ENCODE data around the gene CAB39.

CAB39 gene

DNA sequence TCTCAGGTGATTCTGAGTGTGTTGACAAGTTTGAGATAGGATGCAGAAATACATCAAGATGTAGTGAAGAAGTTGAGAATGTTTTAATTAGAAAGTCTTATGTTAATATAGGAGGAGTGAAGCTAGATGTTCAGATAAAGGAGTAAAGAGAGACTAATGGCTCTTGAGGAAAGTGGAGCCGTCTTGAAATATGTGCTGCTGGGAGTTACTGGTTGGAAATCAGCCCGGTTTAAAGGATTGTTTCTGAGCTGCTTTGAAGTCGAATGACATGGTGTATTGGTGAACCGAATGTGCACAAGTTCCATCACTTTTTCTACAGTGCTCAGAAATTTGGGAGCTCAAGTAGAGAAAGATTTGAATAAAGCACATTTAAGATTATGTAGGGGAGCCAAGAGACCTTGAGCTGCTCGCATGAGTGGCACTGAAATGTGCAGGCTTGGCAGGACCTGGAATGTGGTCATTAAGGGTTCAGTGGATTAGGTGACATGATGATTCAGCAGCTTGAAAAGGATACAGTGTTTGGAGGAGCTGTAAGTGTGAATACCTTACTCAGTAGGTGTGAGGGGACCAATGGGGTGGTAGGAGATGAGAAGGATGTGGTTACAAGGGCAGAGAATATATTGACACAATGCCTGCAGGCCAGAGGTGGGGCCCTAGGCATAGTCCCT, 68.6 kb downstream of the CAB39 start:
- no peak for DNase-seq (ENCODE audit: low read depth)
- no peak overlapping the region for H3K4me3 ChIP-seq (ENCODE audit: low read length)
- TF ChIP-seq, protein P1, sequence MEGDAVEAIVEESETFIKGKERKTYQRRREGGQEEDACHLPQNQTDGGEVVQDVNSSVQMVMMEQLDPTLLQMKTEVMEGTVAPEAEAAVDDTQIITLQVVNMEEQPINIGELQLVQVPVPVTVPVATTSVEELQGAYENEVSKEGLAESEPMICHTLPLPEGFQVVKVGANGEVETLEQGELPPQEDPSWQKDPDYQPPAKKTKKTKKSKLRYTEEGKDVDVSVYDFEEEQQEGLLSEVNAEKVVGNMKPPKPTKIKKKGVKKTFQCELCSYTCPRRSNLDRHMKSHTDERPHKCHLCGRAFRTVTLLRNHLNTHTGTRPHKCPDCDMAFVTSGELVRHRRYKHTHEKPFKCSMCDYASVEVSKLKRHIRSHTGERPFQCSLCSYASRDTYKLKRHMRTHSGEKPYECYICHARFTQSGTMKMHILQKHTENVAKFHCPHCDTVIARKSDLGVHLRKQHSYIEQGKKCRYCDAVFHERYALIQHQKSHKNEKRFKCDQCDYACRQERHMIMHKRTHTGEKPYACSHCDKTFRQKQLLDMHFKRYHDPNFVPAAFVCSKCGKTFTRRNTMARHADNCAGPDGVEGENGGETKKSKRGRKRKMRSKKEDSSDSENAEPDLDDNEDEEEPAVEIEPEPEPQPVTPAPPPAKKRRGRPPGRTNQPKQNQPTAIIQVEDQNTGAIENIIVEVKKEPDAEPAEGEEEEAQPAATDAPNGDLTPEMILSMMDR (conservative IDR thresholded peaks at IDR 0.05; ENCODE audit: low read length) = no peak

DNA sequence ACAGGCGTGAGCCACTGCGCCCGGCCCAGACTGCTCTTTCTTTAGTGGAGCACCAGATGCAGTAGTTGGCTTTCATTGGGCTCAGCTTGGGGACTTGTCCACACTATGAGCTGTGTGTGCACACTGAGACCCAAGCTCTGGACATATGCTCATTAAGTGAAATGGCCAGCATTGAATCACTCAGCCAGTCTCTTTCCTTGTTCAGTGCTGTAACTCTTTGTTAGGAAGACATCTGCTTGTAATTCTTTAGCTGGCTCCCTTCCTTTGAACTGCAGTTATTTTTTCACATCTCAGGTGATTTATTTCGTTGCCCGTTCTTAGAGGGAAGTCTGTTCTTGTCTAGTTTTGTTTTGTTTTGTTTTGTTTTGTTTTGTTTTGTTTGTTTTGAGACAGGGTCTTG, 70.5 kb downstream of the CAB39 start:
- DNase-seq (ENCODE audit: low read depth) = peak; percentile 51
- TF ChIP-seq, protein P1 (conservative IDR thresholded peaks at IDR 0.05; ENCODE audit: low read length) = no peak
- no peak overlapping the region for H3K4me3 ChIP-seq (ENCODE audit: low read length)

DNA sequence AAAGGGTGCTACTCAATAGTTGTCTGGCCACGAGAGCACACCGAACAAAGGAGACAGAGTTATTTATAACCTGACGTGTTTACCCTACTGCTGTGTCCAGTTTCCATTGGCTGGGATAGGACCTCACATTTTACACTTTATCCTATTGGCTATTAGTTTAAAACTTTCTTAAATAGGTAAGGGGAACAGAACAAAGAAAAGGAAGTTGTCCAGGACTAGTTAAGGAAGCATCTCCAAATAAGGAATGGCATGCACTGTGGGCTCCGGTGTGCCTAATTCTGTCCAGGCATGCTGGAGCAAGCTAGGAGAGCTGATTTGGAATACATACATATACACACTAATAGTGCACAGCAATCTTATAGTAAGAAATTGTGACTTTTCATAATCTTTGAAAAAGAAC, 72.2 kb downstream of the CAB39 start:
- TF ChIP-seq, protein P1 (conservative IDR thresholded peaks at IDR 0.05; ENCODE audit: low read length) = no peak
- H3K4me3 ChIP-seq (ENCODE audit: low read length) = no peak overlapping the region
- peak; percentile 10 for DNase-seq (ENCODE audit: low read depth)

DNA sequence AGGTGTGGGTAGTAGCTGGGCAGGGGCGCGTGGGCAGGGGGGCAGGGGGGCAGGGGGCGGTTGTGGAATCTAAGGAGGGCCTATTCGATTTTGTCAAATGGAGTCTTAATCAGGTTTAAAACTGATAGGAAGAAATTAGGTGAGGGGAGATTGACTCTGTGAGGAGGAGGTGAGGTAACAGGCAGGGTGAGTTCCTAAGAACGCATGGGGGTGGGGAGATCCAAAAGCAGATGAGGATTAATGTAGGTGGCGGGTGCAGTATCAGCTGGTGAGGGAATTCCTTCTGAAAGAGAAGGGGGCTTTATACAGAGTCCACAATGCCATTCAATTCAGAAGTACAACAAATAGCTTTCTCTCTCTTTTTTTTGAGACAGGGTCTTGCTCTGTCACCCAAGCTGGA, 72.7 kb downstream of the CAB39 start:
- no peak for DNase-seq (ENCODE audit: low read depth)
- TF ChIP-seq, protein P1 (conservative IDR thresholded peaks at IDR 0.05; ENCODE audit: low read length) = no peak
- no peak overlapping the region for H3K4me3 ChIP-seq (ENCODE audit: low read length)

DNA sequence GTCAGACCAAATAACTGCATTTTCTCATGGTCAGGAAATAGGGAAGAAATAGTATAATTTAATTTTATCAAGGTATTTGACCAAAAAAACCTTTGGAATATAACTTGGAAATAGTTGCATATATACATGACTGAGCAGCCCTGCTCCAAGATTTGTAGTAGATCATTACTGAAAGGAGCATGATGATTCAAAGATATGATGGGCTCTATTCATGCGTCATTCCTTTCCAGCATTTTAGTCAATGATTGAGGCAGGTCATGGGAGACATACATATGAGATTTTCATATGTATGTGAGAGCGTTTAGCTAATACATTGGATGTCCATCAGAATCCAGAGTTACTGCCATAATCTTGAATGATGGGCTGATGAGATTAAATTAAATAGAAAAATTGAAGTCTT, 74.5 kb downstream of the CAB39 start:
- DNase-seq (ENCODE audit: low read depth) = no peak
- no peak overlapping the region for H3K4me3 ChIP-seq (ENCODE audit: low read length)
- TF ChIP-seq, protein P1 (conservative IDR thresholded peaks at IDR 0.05; ENCODE audit: low read length) = no peak

DNA sequence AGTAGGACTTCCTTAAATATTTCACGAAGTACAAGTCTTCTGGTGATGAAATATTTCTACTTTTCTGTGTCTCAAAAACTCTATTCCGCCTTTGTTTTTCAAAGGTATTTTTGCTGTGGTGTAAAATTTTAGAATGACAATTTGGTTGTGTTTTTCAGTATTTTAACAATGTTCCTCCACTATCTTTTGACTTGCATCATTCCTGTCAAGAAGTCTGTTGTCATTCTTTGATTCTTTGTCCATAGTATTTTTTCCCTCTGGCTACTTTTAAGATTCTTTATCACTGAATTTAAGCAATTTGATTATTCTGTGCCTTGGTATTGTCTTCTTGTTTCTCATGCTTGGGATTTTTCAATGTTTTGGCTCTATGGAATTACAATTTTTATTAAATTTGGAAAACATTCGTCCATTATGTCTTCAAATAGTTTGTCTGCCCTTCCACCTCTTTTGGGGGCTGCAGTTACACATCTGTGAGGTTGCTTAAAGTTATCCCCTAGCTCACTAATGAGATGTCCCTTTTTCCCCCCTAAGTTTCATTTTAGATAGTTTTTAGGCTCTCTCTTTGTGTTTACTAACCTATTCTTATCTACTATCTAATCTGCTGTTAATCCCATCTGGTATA, 76.0 kb downstream of the CAB39 start:
- TF ChIP-seq, protein P1 (conservative IDR thresholded peaks at IDR 0.05; ENCODE audit: low read length) = no peak
- DNase-seq (ENCODE audit: low read depth) = no peak
- no peak overlapping the region for H3K4me3 ChIP-seq (ENCODE audit: low read length)

DNA sequence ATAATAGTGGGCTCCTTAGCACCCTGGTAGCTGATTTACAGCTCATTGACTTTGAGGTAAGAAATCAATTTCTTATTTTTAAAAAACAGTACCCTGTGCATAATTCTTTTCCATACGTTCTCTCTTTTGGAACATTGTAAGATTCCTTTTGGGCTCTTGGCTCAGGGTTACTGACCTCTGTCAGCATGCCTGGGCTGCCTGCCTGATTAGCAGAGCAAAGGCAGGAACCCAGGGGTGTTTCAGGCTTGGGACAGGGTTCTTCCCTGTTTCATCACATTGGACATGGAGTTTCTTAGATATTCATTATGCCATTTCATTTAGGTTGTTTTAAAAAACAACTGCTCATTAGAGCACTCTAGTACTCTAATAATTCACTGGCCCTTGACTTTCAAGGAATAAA, 78.3 kb downstream of the CAB39 start:
- no peak overlapping the region for H3K4me3 ChIP-seq (ENCODE audit: low read length)
- TF ChIP-seq, protein P1 (conservative IDR thresholded peaks at IDR 0.05; ENCODE audit: low read length) = no peak
- DNase-seq (ENCODE audit: low read depth) = no peak
